Measurements from ENCODE around the gene TXNDC15. TPM values are rescaled to one million over a fixed set of nuclear protein-coding genes. Genes with fewer than 3 reads are reported as not detected.
A peak's percentile ranks its signal among the peaks of the same experiment; 100 is the strongest.
"Not testable (repeated sequence)": the region's sequence is repeated elsewhere in the genome, so short reads cannot be mapped to it uniquely, and the experiment has no call there.

The TXNDC15 gene
- total and polyA plus RNA-seq, 12 donors = 56.4 to 267 (median 101) TPM

DNA sequence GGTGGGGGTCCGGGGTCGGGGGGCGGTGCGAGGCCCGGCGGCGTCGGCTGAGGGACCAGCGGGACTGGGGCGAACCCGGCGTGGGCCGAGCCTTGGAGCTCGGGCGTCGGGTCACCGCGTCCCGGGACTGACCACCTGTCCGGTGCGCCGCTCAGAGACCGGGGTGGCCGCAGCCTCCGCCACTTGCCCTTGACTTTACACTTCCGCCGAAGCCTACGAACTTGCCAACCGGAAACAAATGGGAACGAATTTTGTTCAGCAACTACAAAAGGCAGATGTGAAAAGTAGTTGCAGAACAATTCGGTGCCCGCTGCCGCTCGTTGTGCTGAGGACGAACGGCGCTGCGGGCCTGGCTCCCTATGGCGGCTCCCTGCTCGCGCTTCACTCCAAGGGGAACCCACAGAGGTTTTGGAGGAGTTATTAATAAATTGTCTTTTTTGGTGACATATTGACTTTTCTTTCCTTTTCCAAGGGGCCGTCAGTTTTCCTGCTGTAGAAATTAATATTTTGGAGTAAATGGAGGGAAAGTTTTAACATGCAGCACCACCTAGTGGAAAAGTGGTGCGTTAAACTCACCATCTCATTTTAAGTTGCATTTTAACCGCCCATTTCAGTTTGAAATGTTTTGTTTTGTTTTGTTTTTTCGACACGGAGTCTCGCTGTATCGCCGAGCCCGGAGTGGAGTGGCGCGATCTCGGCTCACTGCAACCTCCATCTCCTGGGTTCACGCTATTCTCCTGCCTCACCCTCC is 31.2 kb downstream of the TXNDC15 start:
- no peaks in the 10 kb centered on the region for H3K27me3 ChIP-seq
- H3K27ac ChIP-seq = peak overlapping the region; percentile 57 to 99 (median 98)
- peak overlapping the region; percentile 75 to 82 (median 76) for H3K4me3 ChIP-seq
- H3K4me1 ChIP-seq (replicated peaks in 1 of 2) = peaks cover 0 to 3% of the 10 kb centered on the region in 2 donors
- no peaks in the 10 kb centered on the region for H3K9me3 ChIP-seq (replicated peaks in 1 of 3)
- H3K36me3 ChIP-seq (replicated peaks in 1 of 2) = no peaks in the 10 kb centered on the region
- WGBS, 4 donors = 0 to 2% (median 0%) methylated on average over 24 to 54 of the region's 54 CpGs
- intact Hi-C loops (cut with DNase I) = loop anchor here (10.0 kb wide), 2 partner anchors 61 to 161 kb away; partner anchors contain the start of gene C5orf24 (in 1 of the 2)
- DNase-seq = peak in 6 of 7 donors; percentile 13 to 80 (median 68)
- TF ChIP-seq, protein P1, sequence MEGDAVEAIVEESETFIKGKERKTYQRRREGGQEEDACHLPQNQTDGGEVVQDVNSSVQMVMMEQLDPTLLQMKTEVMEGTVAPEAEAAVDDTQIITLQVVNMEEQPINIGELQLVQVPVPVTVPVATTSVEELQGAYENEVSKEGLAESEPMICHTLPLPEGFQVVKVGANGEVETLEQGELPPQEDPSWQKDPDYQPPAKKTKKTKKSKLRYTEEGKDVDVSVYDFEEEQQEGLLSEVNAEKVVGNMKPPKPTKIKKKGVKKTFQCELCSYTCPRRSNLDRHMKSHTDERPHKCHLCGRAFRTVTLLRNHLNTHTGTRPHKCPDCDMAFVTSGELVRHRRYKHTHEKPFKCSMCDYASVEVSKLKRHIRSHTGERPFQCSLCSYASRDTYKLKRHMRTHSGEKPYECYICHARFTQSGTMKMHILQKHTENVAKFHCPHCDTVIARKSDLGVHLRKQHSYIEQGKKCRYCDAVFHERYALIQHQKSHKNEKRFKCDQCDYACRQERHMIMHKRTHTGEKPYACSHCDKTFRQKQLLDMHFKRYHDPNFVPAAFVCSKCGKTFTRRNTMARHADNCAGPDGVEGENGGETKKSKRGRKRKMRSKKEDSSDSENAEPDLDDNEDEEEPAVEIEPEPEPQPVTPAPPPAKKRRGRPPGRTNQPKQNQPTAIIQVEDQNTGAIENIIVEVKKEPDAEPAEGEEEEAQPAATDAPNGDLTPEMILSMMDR (IDR thresholded peaks at IDR 0.05) = peak; percentile 68 to 93 (median 78)
- TF ChIP-seq POLR2A (IDR thresholded peaks at IDR 0.05) = no peak

DNA sequence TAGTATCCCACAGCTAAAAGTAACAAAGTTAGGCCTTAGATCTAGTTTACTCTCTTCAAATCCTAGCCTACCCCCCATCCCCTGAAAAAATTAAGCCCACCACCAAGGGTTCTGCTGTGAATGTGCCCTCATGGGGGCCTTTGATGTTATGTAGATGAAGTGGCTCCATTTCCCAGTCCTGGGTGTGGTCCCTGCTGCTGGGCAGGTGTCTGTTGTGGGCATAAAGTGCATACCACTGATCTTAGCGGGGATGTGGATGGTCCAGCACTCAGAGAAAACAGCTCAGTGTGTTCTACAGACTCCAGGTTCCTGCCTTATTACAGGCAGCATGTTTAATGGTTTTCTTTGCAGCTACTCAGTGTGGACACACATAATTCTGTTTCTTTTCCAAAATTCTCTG is 32.6 kb downstream of the TXNDC15 start:
- DNase-seq = no peak
- 95 to 100% (median 98%) methylated on average over 1 of the region's 1 CpG for WGBS, 4 donors
- no peaks in the 10 kb centered on the region for H3K36me3 ChIP-seq (replicated peaks in 1 of 2)
- no peak overlapping the region for H3K27ac ChIP-seq
- intact Hi-C loops (cut with DNase I) = loop anchor here (10.0 kb wide), 2 partner anchors 62 to 162 kb away; partner anchors contain the start of gene C5orf24 (in 1 of the 2)
- no peak overlapping the region for H3K4me3 ChIP-seq
- no peaks in the 10 kb centered on the region for H3K27me3 ChIP-seq
- H3K9me3 ChIP-seq (replicated peaks in 1 of 3) = no peaks in the 10 kb centered on the region
- H3K4me1 ChIP-seq (replicated peaks in 1 of 2) = peaks cover 0 to 6% of the 10 kb centered on the region in 2 donors
- TF ChIP-seq, protein P1 (IDR thresholded peaks at IDR 0.05) = no peak
- no peak for TF ChIP-seq POLR2A (IDR thresholded peaks at IDR 0.05)

DNA sequence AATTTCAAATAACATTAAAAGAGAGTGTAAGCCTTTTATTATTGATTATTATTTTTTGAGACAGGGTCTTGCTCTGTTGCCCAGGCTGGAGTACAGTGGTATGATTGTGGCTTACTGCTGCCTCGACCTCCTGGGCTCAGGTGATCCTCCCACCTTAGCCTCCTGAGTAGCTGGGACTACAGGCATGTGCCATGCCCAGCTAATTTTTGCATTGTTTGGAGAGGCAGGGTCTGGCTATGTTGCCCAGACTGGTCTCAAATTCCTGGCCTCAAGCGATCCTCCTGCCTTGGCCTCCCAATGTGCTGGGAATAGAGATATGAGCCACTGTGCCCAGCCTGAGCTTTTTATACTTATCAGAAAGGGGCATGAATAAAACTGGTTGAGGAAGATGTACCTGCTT is 36.6 kb downstream of the TXNDC15 start:
- not testable (repeated sequence) for H3K9me3 ChIP-seq (replicated peaks in 1 of 3); H3K4me3 ChIP-seq; H3K27me3 ChIP-seq; H3K27ac ChIP-seq; DNase-seq
- intact Hi-C loops (cut with DNase I) = loop anchor here in 1 of 2 donors (10.0 kb wide), 1 partner anchor 424 kb away; no protein-coding TSS in a partner anchor
- WGBS, 4 donors = 95 to 99% (median 97%) methylated on average over 2 of the region's 2 CpGs
- H3K36me3 ChIP-seq (replicated peaks in 1 of 2) = peaks cover 0 to 11% of the 10 kb centered on the region in 2 donors
- H3K4me1 ChIP-seq (replicated peaks in 1 of 2) = peaks cover 0 to 16% of the 10 kb centered on the region in 2 donors

DNA sequence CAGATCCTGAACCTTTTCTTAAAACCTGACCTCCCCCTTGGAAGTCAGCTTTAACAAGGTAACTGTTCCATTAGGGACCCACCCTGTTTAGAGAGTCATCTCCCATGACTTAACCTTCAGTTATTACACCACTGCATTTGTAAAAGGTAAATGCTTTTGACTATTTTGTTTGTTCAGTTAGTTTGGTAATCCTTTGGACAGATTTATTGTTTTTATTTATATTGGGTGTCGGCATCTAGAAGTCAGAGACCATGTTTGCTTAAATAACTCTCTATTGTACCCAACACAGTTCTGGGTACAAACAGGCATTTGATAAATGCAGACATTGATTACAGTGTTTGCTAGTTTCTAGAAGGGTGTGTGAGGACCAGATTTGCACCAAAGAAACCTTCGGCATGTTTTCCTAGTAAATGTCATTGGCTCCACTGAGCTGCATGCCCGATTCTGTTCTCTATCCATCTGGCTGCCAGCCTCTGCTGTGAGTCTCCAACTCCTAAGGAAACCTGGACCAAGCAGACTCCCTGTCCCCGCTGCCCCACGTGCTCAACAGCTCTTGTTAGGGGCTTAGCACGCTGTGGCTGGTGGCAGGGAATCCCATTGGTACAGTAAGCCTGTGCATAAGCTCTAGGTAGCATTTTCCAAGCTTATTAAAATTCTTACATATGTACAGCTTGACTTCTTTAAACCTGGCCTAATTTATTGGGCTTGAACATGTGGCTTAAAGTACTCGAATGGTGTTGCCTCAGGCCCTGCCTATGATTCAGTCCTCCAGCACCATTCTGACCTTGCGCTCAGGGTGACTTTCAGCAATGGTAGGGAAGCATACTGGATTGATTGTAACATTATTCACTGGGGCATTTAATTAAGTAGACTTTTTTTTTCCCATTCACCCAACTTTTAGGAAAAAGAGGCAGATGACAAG is 37.4 kb downstream of the TXNDC15 start:
- Histone ChIP-seq H3K4me1 (replicated peaks in 1 of 2) (peaks cover 0 to 13% of the 10 kb centered on the region in 2 donors), H3K27me3 (no peaks in the 10 kb centered on the region), H3K9me3 (replicated peaks in 1 of 3) (no peaks in the 10 kb centered on the region), H3K4me3 (no peak overlapping the region), H3K36me3 (replicated peaks in 1 of 2) (peaks cover 0 to 12% of the 10 kb centered on the region in 2 donors), H3K27ac (peak overlapping the region in 1 of 5 donors; percentile 37)
- peak in 5 of 7 donors; percentile 37 to 58 (median 48) for DNase-seq
- no peak for TF ChIP-seq POLR2A (IDR thresholded peaks at IDR 0.05)
- TF ChIP-seq, protein P1 (IDR thresholded peaks at IDR 0.05) = no peak
- 82 to 88% (median 85%) methylated on average over 8 of the region's 8 CpGs for WGBS, 4 donors
- intact Hi-C loops (cut with DNase I) = loop anchor here in 1 of 2 donors (10.0 kb wide), 1 partner anchor 423 kb away; no protein-coding TSS in a partner anchor

All from adrenal gland (tissue), 12 donors.